NT2/D1 (cell line): ENCODE data around the gene FRMD4A.

Experiments used
- SUZ12 ChIP-seq: IDR thresholded peaks from 2 replicates; pipeline ENCODE4 v1.6.1; 2011; ENCODE audit not compliant: insufficient read length, insufficient read depth; ENCODE audit errors: extremely low read depth
- YY1 ChIP-seq: IDR thresholded peaks from 2 replicates; pipeline ENCODE4 v1.6.1; 2011; ENCODE audit not compliant: insufficient read length, insufficient read depth
- ZNF274 ChIP-seq: IDR thresholded peaks from 2 replicates; pipeline ENCODE4 v1.6.1; 2011; ENCODE audit warnings: mild to moderate bottlenecking, low read depth, low read length

DNA sequence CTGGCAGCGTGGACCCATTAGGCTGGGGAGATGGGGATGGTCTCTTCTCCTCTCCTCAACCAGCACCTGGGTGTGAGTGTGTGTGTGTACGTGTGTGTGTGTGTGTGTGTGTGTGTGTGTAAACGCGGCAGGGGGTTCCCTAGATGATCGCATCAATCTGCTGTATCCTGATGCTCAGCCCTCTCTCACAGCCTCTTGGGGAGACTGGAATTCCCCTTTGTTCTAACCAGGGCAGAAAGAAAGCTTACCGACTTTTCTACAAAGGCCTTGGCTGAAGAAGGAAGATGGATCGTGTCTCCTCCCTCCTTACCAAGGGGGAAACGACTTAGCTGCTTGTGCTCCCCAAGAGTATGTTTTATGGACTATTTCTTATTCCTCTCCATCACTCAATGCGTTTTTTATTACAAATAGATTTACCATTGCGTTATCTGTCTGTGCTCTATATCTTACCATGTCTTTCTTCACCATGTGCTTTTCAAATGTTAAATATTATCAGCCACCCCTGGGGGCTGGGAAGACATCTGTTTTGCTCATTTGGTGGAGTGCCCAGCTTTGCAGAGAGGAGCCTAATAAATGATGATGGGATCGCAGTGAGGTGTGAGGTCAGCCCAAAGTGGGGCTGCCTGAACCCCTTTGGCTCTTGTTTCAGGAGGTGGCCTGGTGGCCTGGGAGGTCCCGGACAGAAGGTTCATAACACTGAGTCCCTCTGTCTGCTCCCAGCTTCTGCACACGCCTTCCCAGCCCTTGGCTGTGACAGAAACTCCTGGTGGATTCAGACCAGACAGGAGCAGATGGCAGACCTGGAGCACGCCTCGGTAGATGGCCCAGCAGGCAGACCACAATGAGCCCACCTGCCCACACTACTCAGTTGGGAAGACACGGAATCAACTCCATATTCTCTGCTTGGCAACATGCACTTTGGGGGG is 481.9 kb downstream of the FRMD4A start:
- TF ChIP-seq ZNF274 (no peak), YY1 (no peak), SUZ12 (no peak)
